Panc1 (cell line): ENCODE measurements around the gene CDHR4. TPM values are rescaled to one million over a fixed set of nuclear protein-coding genes. Genes with fewer than 3 reads are reported as not detected.

Experiments used
- ATAC-seq: fragments of 200-7000 bp; cut with Tn5 transposase; 2 replicates; pipeline ENCODE4 v1.9.1; 2020; ENCODE audit warnings: mild to moderate bottlenecking, moderate library complexity
- BruUV-seq: library from RNA; stranded (reverse); fragments of 400-500 nt; replicated peaks from 2 replicates; lab custom pipeline; 2021; lab: Mats Ljungman, UMichigan
- CTCF ChIA-PET: fragments of 300-600 bp; sonication (Branson Sonifier 250); formaldehyde crosslinking; loops from one replicate; lab custom pipeline; 2022; ENCODE audit warnings: antibody characterized with exemption; lab: Charles Lee
- POLR2A ChIA-PET: fragments of 300-600 bp; sonication (Branson Sonifier 250); formaldehyde crosslinking; loops from one replicate; lab custom pipeline; 2022; ENCODE audit warnings: antibody characterized with exemption; lab: Charles Lee
- DNase-seq: peaks from one replicate; pipeline ENCODE4 v3.0.0-alpha.2; 2010; ENCODE audit warnings: low read depth, low spot score
- H3K27ac ChIP-seq: 2 replicates; pipeline ENCODE4 v1.5.1; 2011; ENCODE audit warnings: mild to moderate bottlenecking, low read length, inconsistent platforms
- H3K27me3 ChIP-seq: fragments of 200-500 bp; sonication (Bioruptor generic); 2 replicates; pipeline ENCODE4 v1.6.0; 2014; ENCODE audit warnings: low read length, inconsistent platforms; ENCODE audit not compliant: control insufficient read depth, insufficient read depth
- H3K36me3 ChIP-seq: fragments of 200-500 bp; sonication (Bioruptor generic); 2 replicates; pipeline ENCODE4 v1.5.1; 2014; ENCODE audit warnings: inconsistent platforms, mild to moderate bottlenecking, low read length, moderate library complexity; ENCODE audit not compliant: control insufficient read depth, insufficient read depth
- H3K4me1 ChIP-seq: 2 replicates; pipeline ENCODE4 v1.5.1; 2011; ENCODE audit warnings: inconsistent platforms, mild to moderate bottlenecking, low read length, moderate library complexity; ENCODE audit not compliant: control insufficient read depth, insufficient read depth
- H3K4me3 ChIP-seq, 2 experiments: 2 replicates each; pipeline ENCODE4 v1.5.1; 2011 to 2012; ENCODE audit warnings: low read depth in 2 of 2, low read length in 2 of 2, mild to moderate bottlenecking in 2 of 2, inconsistent platforms in 1 of 2, moderate library complexity in 1 of 2
- H3K9me3 ChIP-seq: fragments of 200-500 bp; sonication (Bioruptor generic); 2 replicates; pipeline ENCODE4 v1.5.1; 2014; ENCODE audit warnings: low read depth, mild to moderate bottlenecking, inconsistent platforms, low read length, moderate library complexity; ENCODE audit not compliant: control insufficient read depth, insufficient read depth
- POLR2AphosphoS5 ChIP-seq: IDR thresholded peaks from 2 replicates; pipeline ENCODE4 v1.6.1; 2012; ENCODE audit warnings: mild to moderate bottlenecking, low read depth, low read length, moderate library complexity
- SIN3A ChIP-seq: IDR thresholded peaks from 2 replicates; pipeline ENCODE4 v1.6.1; 2012; ENCODE audit warnings: low read depth, mild to moderate bottlenecking, low read length, moderate library complexity, borderline replicate concordance; ENCODE audit not compliant: insufficient read depth
- TCF7L2 ChIP-seq: IDR thresholded peaks from 2 replicates; pipeline ENCODE4 v1.6.1; 2011; ENCODE audit warnings: mild to moderate bottlenecking, low read depth, low read length, inconsistent platforms
- in situ Hi-C: cut with HindIII; loops from 2 replicates; pipeline ENCODE4 v1.10.0; 2016; ENCODE audit warnings: low sequenced_read_pairs, low pct_unique_long_range_greater_than_20kb
- intact Hi-C: fragments of 100-400 bp; cut with micrococcal nuclease; formaldehyde crosslinking; loops from one replicate; pipeline ENCODE4 v1.10.0; 2022; ENCODE audit not compliant: unreplicated experiment
- total RNA-seq: library from RNA; stranded (reverse); gene quantifications from one replicate; pipeline ENCODE4 v1.2.1, GENCODE V29; 2021; ENCODE audit not compliant: unreplicated experiment
- TF ChIP-seq, protein P1 (sequence below): fragments of 450-650 bp; IDR thresholded peaks from 2 replicates; pipeline ENCODE4 v1.5.1; 2017; ENCODE audit warnings: mild to moderate bottlenecking
- TF ChIP-seq, protein P2 (sequence below), 2 experiments: IDR thresholded peaks; 2 replicates each; pipeline ENCODE4 v1.6.1; 2011 to 2012; ENCODE audit warnings: low read depth in 2 of 2, control low read depth in 1 of 2, low read length in 1 of 2, mild to moderate bottlenecking in 1 of 2, moderate library complexity in 1 of 2; ENCODE audit not compliant: insufficient read depth in 1 of 2

Gene CDHR4
- total RNA-seq, 1 experiment from 2014 or later, result not detected

DNA sequence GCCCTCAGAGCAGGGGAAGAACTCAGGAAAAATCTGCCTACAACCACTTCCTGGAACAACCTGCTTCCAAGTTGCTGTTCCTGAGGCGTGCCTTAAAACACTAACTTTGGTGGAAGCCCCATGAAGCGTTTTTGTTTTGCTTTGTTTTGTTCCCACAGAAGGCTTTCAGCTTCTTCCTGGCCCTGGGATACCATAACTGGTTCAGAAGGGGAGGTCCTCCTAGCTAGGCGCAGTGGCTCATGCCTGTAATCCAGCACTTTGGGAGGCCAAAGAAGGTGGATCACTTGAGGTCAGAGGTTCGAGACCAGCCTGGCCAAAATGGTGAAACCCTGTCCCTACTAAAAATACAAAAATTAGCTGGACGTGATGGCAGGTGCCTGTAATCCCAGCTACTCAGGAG, 12.1 kb downstream of the CDHR4 start:
- POLR2A ChIA-PET, result no interaction called here
- Histone ChIP-seq H3K4me1 (peaks cover 6% of the 10 kb centered on the region), H3K27ac (no peak overlapping the region), H3K27me3 (no peaks in the 10 kb centered on the region), H3K9me3 (no peaks in the 10 kb centered on the region), H3K36me3 (no peaks in the 10 kb centered on the region), H3K4me3 (no peak overlapping the region)
- ATAC-seq (no peak), DNase-seq (no peak)
- intact Hi-C loops, result no loop called here
- no peak for TF ChIP-seq SIN3A
- TF ChIP-seq, protein P1, sequence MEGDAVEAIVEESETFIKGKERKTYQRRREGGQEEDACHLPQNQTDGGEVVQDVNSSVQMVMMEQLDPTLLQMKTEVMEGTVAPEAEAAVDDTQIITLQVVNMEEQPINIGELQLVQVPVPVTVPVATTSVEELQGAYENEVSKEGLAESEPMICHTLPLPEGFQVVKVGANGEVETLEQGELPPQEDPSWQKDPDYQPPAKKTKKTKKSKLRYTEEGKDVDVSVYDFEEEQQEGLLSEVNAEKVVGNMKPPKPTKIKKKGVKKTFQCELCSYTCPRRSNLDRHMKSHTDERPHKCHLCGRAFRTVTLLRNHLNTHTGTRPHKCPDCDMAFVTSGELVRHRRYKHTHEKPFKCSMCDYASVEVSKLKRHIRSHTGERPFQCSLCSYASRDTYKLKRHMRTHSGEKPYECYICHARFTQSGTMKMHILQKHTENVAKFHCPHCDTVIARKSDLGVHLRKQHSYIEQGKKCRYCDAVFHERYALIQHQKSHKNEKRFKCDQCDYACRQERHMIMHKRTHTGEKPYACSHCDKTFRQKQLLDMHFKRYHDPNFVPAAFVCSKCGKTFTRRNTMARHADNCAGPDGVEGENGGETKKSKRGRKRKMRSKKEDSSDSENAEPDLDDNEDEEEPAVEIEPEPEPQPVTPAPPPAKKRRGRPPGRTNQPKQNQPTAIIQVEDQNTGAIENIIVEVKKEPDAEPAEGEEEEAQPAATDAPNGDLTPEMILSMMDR, result no peak
- TF ChIP-seq TCF7L2, result no peak
- TF ChIP-seq POLR2AphosphoS5, result no peak
- TF ChIP-seq, protein P2, sequence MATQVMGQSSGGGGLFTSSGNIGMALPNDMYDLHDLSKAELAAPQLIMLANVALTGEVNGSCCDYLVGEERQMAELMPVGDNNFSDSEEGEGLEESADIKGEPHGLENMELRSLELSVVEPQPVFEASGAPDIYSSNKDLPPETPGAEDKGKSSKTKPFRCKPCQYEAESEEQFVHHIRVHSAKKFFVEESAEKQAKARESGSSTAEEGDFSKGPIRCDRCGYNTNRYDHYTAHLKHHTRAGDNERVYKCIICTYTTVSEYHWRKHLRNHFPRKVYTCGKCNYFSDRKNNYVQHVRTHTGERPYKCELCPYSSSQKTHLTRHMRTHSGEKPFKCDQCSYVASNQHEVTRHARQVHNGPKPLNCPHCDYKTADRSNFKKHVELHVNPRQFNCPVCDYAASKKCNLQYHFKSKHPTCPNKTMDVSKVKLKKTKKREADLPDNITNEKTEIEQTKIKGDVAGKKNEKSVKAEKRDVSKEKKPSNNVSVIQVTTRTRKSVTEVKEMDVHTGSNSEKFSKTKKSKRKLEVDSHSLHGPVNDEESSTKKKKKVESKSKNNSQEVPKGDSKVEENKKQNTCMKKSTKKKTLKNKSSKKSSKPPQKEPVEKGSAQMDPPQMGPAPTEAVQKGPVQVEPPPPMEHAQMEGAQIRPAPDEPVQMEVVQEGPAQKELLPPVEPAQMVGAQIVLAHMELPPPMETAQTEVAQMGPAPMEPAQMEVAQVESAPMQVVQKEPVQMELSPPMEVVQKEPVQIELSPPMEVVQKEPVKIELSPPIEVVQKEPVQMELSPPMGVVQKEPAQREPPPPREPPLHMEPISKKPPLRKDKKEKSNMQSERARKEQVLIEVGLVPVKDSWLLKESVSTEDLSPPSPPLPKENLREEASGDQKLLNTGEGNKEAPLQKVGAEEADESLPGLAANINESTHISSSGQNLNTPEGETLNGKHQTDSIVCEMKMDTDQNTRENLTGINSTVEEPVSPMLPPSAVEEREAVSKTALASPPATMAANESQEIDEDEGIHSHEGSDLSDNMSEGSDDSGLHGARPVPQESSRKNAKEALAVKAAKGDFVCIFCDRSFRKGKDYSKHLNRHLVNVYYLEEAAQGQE (IDR thresholded peaks at IDR 0.05; ENCODE audit: insufficient read depth in 1 of 2, low read depth in 2 of 2, low read length in 1 of 2), result no peak
- in situ Hi-C loops, result no loop called here
- CTCF ChIA-PET, result no interaction called here
- no TSS peak for BruUV-seq

DNA sequence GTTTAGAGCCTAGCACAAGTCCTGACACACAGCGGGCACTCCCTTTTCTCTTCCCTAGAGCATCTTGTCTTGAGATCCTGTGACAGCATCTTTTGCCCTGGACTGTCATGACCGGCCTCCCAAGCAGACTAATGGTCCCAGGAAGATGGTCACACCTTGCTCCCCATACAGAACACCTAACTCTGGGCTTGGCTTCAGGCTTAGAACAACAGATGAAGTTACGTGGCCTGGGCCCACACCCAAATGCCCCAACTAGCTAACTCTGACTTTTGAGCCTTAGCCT, 12.6 kb downstream of the CDHR4 start:
- intact Hi-C loops (no loop called here), in situ Hi-C loops (no loop called here)
- peaks cover 6% of the 10 kb centered on the region for H3K4me1 ChIP-seq
- peak overlapping the region; percentile 92 for H3K27ac ChIP-seq
- H3K9me3 ChIP-seq, result no peaks in the 10 kb centered on the region
- ChIA-PET CTCF (no interaction called here), POLR2A (no interaction called here)
- ATAC-seq (no peak), DNase-seq (no peak)
- no peaks in the 10 kb centered on the region for H3K36me3 ChIP-seq
- TF ChIP-seq, protein P2 (IDR thresholded peaks at IDR 0.05; ENCODE audit: insufficient read depth in 1 of 2, low read depth in 2 of 2, low read length in 1 of 2), result no peak
- H3K4me3 ChIP-seq, result peak overlapping the region in 1 of 2 experiments; percentile 70; a peak in 3 of 4 replicates
- TSS peak; percentile 94 for BruUV-seq
- no peaks in the 10 kb centered on the region for H3K27me3 ChIP-seq
